Upper lobe of left lung (tissue), 6 donors: ENCODE data around the gene STARD5. TPM values are rescaled to one million over a fixed set of nuclear protein-coding genes. Genes with fewer than 3 reads are reported as not detected.

ENCODE experiments used
- ATAC-seq, 2 donors: fragments of 200-7000 bp; cut with Tn5 transposase; one replicate each; pipeline ENCODE4 v1.9.1; 2022; ENCODE audit warnings: mild to moderate bottlenecking in 2 of 2, moderate library complexity in 2 of 2; ENCODE audit not compliant: low FRiP score in 2 of 2
- DNase-seq, 2 donors: peaks; one replicate each; pipeline ENCODE4 v3.0.0-alpha.2; 2019 to 2020
- H3K27ac ChIP-seq, 4 donors: fragments of 200-600 bp; sonication (generic); one replicate each; pipeline ENCODE4 v1.5.1; 2016 to 2019
- H3K27me3 ChIP-seq, 4 donors: fragments of 200-600 bp; sonication (generic); one replicate each; pipeline ENCODE4 v1.5.1; 2017 to 2019
- H3K36me3 ChIP-seq, 4 donors: fragments of 200-600 bp; sonication (generic); one replicate each; pipeline ENCODE4 v1.5.1; 2016 to 2019
- H3K4me1 ChIP-seq, 4 donors: fragments of 200-600 bp; sonication (generic); one replicate each; pipeline ENCODE4 v1.5.1; 2018 to 2019
- H3K4me3 ChIP-seq, 4 donors: fragments of 200-600 bp; sonication (generic); one replicate each; pipeline ENCODE4 v1.5.1; 2017 to 2019; ENCODE audit warnings: mild to moderate bottlenecking in 2 of 4, moderate library complexity in 1 of 4
- H3K9me3 ChIP-seq, 4 donors: fragments of 200-600 bp; sonication (generic); one replicate each; pipeline ENCODE4 v1.5.1; 2018 to 2019
- CTCF ChIP-seq, 6 experiments: fragments of 450-650 bp in 4 of 6; fragments of 200-600 bp in 2 of 6; sonication (generic) in 2 of 6; IDR thresholded peaks; one replicate each; pipeline ENCODE4 v1.5.1; 2016 to 2019; ENCODE audit warnings: antibody characterized with exemption in 6 of 6
- EP300 ChIP-seq, 4 donors: sonication (generic); formaldehyde crosslinking; IDR thresholded peaks; one replicate each; pipeline ENCODE4 v1.5.1; 2017; ENCODE audit warnings: antibody characterized with exemption in 4 of 4, control low read depth in 2 of 4
- POLR2A ChIP-seq, 4 donors: fragments of 450-650 bp; IDR thresholded peaks; one replicate each; pipeline ENCODE4 v1.5.1; 2016 to 2017; ENCODE audit warnings: antibody characterized with exemption in 4 of 4, mild to moderate bottlenecking in 2 of 4
- POLR2AphosphoS5 ChIP-seq, 2 donors: sonication (generic); formaldehyde crosslinking; IDR thresholded peaks; one replicate each; pipeline ENCODE4 v1.5.1; 2017; ENCODE audit warnings: antibody characterized with exemption in 2 of 2
- WGBS, 2 donors: methylation state at CpG; one replicate each; pipeline ENCODE4 v1.1.5; 2017 to 2018; 5-methylcytosine and 5-hydroxymethylcytosine counted together
- total RNA-seq, 6 donors: library from RNA; depleted of rRNA in 4 of 6; stranded (reverse); fragments of >200 nt in 4 of 6; gene quantifications; one replicate each; pipeline versions ENCODE4 v1.1.0 to v1.2.1, GENCODE V29; 2016 to 2021
- donor health status: DM: no; HTN: no; CAD: no; lungs with moderate emphysema.
- donor health status: DM: no; HTN: yes; CAD: no; lungs with severe emphysema.

Gene STARD5
- total RNA-seq, 6 donors from 2014 or later: 3.0 to 8.3 (median 5.6) TPM

- no peaks in the 10 kb centered on the region for H3K9me3 ChIP-seq
- TF ChIP-seq POLR2A (IDR thresholded peaks at IDR 0.05) (no peak), CTCF (IDR thresholded peaks at IDR 0.05) (no peak), EP300 (IDR thresholded peaks at IDR 0.05) (no peak), POLR2AphosphoS5 (IDR thresholded peaks at IDR 0.05) (no peak)
- no peak overlapping the region for H3K27ac ChIP-seq
- no peak overlapping the region for H3K4me3 ChIP-seq
- H3K4me1 ChIP-seq: peaks cover 14 to 22% (median 17%) of the 10 kb centered on the region in 4 donors
- H3K27me3 ChIP-seq: no peaks in the 10 kb centered on the region
- DNase-seq (peak in 1 of 2 donors; percentile 35), ATAC-seq (no peak)
- 94 to 97% methylated on average over 5 of the region's 5 CpGs for WGBS, 2 donors
- peaks cover 0 to 32% (median 1%) of the 10 kb centered on the region in 4 donors for H3K36me3 ChIP-seq
These were observed 55.6 kb downstream of the STARD5 start for GRCh38 chr15:81268340-81268739.

- ATAC-seq (peak; percentile 92 to 95), DNase-seq (peak in 1 of 2 donors; percentile 85)
- H3K4me1 ChIP-seq: peaks cover 14 to 22% (median 17%) of the 10 kb centered on the region in 4 donors
- H3K27ac ChIP-seq: peak overlapping the region in 1 of 4 donors; percentile 16
- H3K4me3 ChIP-seq: peak overlapping the region in 2 of 4 donors; percentile 14 to 25
- peaks cover 0 to 27% (median 1%) of the 10 kb centered on the region in 4 donors for H3K36me3 ChIP-seq
- no peaks in the 10 kb centered on the region for H3K27me3 ChIP-seq
- no peaks in the 10 kb centered on the region for H3K9me3 ChIP-seq
- TF ChIP-seq POLR2AphosphoS5 (IDR thresholded peaks at IDR 0.05): no peak
- peak; percentile 81 to 89 (median 86) for TF ChIP-seq CTCF (IDR thresholded peaks at IDR 0.05)
- TF ChIP-seq POLR2A (IDR thresholded peaks at IDR 0.05): no peak
- no peak for TF ChIP-seq EP300 (IDR thresholded peaks at IDR 0.05)
- WGBS, 2 donors: 5 to 9% methylated on average over 14 of the region's 14 CpGs
These were observed 57.8 kb downstream of the STARD5 start for GRCh38 chr15:81265944-81266775.

GRCh38 chr15:81265256-81265943, 58.5 kb downstream of the STARD5 start:
- TF ChIP-seq POLR2A (IDR thresholded peaks at IDR 0.05): no peak
- TF ChIP-seq CTCF (IDR thresholded peaks at IDR 0.05): no peak
- TF ChIP-seq EP300 (IDR thresholded peaks at IDR 0.05): no peak
- no peak for TF ChIP-seq POLR2AphosphoS5 (IDR thresholded peaks at IDR 0.05)
- H3K4me1 ChIP-seq: peaks cover 14 to 22% (median 17%) of the 10 kb centered on the region in 4 donors
- peak overlapping the region in 2 of 4 donors; percentile 14 to 25 for H3K4me3 ChIP-seq
- 19 to 30% methylated on average over 11 to 12 of the region's 12 CpGs for WGBS, 2 donors
- no peaks in the 10 kb centered on the region for H3K27me3 ChIP-seq
- peaks cover 0 to 21% (median 1%) of the 10 kb centered on the region in 4 donors for H3K36me3 ChIP-seq
- DNase-seq (no peak), ATAC-seq (peak in 1 of 2 donors; percentile 36)
- peak overlapping the region in 2 of 4 donors; percentile 2 to 16 for H3K27ac ChIP-seq
- H3K9me3 ChIP-seq: no peaks in the 10 kb centered on the region

- no peaks in the 10 kb centered on the region for H3K9me3 ChIP-seq
- no peak for TF ChIP-seq CTCF (IDR thresholded peaks at IDR 0.05)
- no peak for TF ChIP-seq POLR2A (IDR thresholded peaks at IDR 0.05)
- no peaks in the 10 kb centered on the region for H3K27me3 ChIP-seq
- no peak overlapping the region for H3K4me3 ChIP-seq
- 66 to 76% methylated on average over 6 of the region's 6 CpGs for WGBS, 2 donors
- DNase-seq: no peak
- H3K27ac ChIP-seq: no peak overlapping the region
- peaks cover 0 to 14% (median 1%) of the 10 kb centered on the region in 4 donors for H3K36me3 ChIP-seq
- no peak for ATAC-seq
- H3K4me1 ChIP-seq: peaks cover 14 to 22% (median 17%) of the 10 kb centered on the region in 4 donors
These were observed 59.7 kb downstream of the STARD5 start for GRCh38 chr15:81264072-81264857.
